NCI-H226 (cell line): ENCODE data around the gene SPPL2B.
"Not testable (repeated sequence)": the region's sequence is repeated elsewhere in the genome, so short reads cannot be mapped to it uniquely, and the experiment has no call there.

ENCODE experiments used
- DNase-seq: peaks from one replicate; pipeline ENCODE4 v3.0.0-alpha.2; 2015

SPPL2B gene

GRCh38 chr19:2328401-2329148, at the start of gene SPPL2B, which contains the start of gene LSM7:
SPPL2B (plus strand) TSS chr19:2328684; CDS start chr19:2328710, 26 bp downstream.
LSM7 (minus strand) TSS chr19:2328586; CDS start chr19:2328566, 20 bp downstream.
- peak; percentile 81 for DNase-seq

GRCh38 chr19:2280633-2281264, 47.7 kb upstream of the SPPL2B start:
- no peak for DNase-seq

- not testable (repeated sequence) for DNase-seq
Observed at GRCh38 chr19:2281265-2282061, 47.0 kb upstream of the SPPL2B start.

GRCh38 chr19:2282062-2282861, 46.2 kb upstream of the SPPL2B start, which contains the start of gene PEAK3:
PEAK3 (minus strand) TSS chr19:2282175; CDS start chr19:2280931, 1,244 bp downstream.
- DNase-seq, result no peak

GRCh38 chr19:2282862-2283237, 45.6 kb upstream of the SPPL2B start:
- no peak for DNase-seq

DNA sequence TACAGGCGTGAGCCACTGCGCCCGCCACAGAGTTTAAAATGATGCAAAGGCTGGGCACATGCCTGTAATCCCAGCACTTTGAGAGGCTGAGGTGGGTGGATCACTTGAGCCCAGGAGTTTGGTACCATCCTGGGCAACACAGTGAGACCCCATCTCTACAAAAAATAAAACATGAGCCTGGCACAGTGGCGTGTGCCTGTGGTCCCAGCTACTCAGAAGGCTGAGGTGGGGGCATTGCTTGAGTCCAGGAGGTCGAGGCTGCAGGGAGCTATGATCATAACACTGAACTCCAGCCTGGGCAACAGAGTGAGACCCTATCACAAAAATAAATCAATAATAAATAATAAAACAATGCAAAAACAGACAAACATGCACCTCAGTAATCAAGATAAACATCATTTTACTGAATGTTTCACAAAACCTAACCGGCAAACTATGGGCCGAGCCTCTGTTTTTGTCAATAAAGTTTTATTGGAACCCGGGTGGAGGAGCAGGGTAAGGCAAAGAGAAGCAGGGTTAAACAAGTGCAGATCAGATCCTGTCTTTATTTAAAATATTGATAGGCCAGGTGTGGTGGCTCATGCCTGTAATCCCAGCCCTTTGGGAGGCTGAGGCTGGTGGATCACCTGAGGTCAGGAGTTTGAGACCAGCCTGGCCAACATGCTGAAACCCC, 44.5 kb upstream of the SPPL2B start:
- DNase-seq, result no peak

DNA sequence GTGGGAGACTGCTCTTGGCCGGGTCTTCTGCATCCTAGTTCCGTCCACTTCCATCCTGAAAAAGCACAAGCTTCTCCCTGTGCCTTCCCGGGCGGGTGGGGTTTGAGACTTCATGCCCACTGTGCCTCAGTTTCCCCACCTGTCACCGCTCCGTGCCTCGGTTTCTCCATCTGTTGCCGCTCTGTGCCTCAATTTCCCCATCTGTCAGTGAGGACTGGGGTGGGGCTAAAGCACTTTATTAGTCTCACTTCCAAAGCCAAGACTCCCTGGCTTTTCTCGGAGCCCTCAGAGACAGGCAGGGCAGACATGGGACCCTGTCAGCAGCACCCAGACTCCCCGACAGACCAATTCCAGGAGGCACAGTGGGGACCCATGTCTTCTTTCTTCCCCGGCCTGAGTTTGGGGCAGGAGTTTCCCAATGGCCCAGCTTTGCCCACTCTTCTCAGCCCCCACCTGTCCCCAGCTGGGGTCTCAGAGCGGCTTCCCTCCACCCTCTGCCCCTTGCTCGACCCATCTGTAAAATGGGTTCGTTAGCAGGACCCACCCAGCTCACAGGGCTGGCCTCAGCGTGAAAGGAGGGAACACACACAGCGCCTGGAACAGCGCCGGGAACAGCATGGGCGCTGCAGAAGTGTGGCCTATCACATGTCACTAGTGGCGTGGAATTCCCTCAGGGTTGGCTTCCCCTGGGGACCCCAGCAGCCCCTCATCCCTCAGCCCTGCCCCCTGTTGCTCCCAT, 41.9 kb upstream of the SPPL2B start:
- DNase-seq, result no peak

DNA sequence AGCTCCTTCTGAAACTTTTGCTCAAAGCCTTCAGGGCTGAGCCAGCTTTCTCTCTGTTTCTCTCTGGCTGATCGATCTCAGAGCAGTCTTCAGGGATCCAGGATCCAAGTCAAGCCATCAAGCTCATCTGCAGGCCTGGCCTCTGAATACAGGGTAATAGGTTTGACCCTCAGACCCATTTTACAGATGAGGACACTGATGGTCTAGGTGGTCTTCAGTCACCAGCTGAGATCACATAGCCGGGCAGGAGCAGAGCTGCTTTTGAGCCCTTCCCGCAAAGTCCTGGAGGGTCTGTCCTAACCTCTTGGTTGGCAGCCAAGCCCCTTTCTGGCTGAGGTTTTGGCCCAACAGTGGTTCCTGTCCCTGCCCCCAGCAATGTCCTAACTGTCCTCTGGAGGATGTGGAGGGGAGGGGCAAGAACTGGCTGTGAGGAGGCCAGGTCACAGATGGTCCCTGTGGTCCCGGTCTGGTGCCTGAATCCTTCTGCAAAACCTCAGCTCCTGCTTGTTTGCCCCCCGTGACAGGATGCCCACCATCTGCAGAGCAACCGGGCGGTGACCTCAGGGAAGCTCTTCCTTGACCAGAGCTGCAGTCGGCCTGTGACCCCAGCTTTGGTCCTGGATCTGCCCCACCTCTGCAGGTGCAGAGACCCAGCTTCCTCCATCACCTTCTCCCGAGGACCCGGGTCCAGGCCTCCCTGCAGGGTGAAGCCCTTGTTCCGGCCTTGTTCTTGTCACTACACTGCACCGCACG, 40.7 kb upstream of the SPPL2B start:
- DNase-seq, result no peak

DNA sequence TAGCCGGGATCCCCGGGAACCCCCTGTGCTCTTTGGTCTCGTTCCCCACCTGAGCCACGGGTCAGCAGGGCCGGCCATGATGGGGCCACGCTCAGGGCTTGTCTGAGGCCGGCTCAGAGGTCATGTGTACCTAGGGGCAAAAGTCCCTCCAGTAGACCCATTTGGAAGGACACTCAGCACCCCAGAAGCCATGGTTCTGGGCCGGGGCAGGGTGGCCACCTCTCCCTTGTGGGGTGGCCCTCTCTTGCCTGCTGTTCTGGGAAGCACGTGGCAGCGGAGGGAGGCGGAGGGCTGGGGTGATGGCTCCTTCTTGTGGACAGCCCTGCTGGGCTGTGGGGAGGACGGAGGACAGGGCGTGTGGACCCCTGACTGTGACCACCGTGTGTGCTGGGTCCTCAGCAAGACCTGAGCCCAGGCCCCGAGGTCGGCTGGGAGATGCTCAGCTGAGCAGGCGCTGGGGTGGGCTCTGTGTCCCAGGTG, 40.1 kb upstream of the SPPL2B start:
- DNase-seq, result no peak

DNA sequence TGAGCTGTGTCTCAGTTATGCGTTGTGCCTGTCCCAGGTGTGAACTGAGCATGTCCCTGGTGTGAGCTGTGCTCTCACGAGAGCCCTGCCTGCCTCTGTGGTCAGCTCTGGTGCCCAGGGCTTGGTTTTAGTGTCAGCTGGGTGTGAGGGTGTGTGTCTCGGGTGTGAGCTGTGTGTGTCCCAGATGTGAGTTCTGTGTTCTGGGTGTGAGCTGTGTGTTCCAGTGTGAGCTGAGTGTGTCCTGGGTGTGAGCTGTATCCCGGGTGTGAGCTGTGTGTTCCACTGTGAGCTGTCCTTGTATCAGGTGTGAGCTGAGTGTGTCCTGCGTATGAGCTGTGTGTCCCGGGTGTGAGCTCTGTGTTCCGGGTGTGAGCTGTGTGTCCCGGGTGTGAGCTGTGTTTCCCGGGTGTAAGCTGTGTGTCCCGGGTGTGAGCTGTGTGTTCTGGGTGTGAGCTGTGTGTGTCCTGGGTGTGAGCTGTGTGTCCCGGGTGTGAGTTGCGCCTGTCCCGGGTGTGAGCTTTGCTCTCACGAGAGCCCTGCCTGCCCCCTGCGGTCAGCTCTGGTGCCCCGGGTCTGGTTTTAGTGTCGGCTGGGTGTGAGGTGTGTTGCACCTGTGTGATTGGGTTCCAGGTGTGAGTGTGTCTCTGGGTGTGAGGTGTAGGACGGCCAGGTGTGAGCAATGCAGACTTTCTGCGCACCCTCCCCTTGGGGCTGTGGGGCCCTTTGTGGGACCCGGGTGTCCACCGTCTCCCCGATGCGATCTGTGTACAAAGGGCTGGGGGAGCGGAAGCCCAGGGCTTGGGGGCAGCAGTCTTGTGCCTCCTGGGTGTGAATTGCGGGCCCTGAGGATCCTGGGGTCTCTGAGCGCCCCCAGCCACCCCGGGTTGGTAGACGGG, 39.4 kb upstream of the SPPL2B start:
- DNase-seq, result no peak

- no peak for DNase-seq
Observed at GRCh38 chr19:2289714-2290435, 38.6 kb upstream of the SPPL2B start.

- DNase-seq, result no peak
Observed at GRCh38 chr19:2290441-2291184, 37.9 kb upstream of the SPPL2B start.

GRCh38 chr19:2291185-2291751, 37.2 kb upstream of the SPPL2B start:
- no peak for DNase-seq

DNA sequence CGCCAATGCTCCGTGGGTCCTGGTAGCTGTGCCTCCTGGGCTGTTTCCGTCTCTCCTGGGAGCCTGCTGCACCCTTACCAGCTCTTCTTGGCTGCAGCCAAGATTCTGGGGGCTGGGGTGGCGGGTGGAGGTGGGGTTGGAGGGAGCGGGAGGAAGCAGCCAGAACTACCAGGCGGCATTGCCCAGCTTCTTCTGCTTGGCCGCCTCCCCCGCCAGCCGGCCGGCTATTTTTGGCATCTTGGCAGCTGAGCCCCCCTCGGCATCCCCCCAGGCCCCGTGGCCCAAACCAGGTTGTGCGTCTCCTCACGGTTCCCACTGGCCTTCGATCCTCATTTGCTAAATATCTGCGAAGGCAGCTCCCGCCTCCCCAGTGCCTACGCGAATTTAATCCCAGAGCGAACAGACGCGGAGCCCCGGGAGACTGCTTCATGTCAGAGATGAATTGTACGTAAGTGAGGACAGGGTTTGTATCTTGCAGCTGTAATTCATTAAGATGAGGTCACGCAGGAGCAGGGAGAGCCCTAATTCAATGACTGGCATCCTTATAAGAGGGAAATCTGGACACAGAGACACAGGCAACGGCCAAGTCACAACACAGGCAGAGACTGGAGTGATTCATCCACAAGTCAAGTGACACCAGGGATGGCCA, 33.7 kb upstream of the SPPL2B start:
- no peak for DNase-seq

GRCh38 chr19:2296141-2296540, 32.3 kb upstream of the SPPL2B start:
- DNase-seq, result no peak

- DNase-seq, result no peak
Observed at GRCh38 chr19:2300533-2300932, 28.0 kb upstream of the SPPL2B start.
